PC-9 (cell line): ENCODE results near the gene UST. TPM values are rescaled to one million over a fixed set of nuclear protein-coding genes. Genes with fewer than 3 reads are reported as not detected.

Experiments used
- BruUV-seq: library from RNA; stranded (reverse); fragments of 400-500 nt; replicated peaks from 2 replicates; lab custom pipeline; 2021; lab: Mats Ljungman, UMichigan
- CTCF ChIA-PET: fragments of 300-600 bp; sonication (Branson Sonifier 250); formaldehyde crosslinking; loops from one replicate; lab custom pipeline; 2022; ENCODE audit warnings: antibody characterized with exemption; lab: Charles Lee
- POLR2A ChIA-PET: fragments of 300-600 bp; sonication (Branson Sonifier 250); formaldehyde crosslinking; loops from one replicate; lab custom pipeline; 2022; ENCODE audit warnings: antibody characterized with exemption; ENCODE audit not compliant: unreplicated experiment; lab: Charles Lee
- DNase-seq, 2 experiments: peaks; one replicate each; pipeline versions ENCODE4 v3.0.0 to v3.0.0-alpha.2; 2015 to 2022; ENCODE audit warnings: mixed read lengths in 1 of 2
- H2AFZ ChIP-seq: fragments of 200-600 bp; sonication (generic); 2 replicates; pipeline ENCODE4 v1.8.1; 2017; ENCODE audit warnings: antibody characterized with exemption
- H3F3A ChIP-seq: fragments of 200-600 bp; sonication (generic); 2 replicates; pipeline ENCODE4 v1.8.1; 2017; ENCODE audit warnings: antibody characterized with exemption, mild to moderate bottlenecking, low read depth; ENCODE audit not compliant: insufficient read depth
- H3K27ac ChIP-seq: fragments of 200-600 bp; sonication (generic); 2 replicates; pipeline ENCODE4 v1.6.1; 2016; ENCODE audit warnings: mixed run types
- H3K27me3 ChIP-seq: fragments of 200-600 bp; sonication (generic); 2 replicates; pipeline ENCODE4 v1.6.1; 2016; ENCODE audit warnings: low read depth, mixed run types; ENCODE audit not compliant: insufficient read depth
- H3K36me3 ChIP-seq: fragments of 200-600 bp; sonication (generic); 2 replicates; pipeline ENCODE4 v1.6.1; 2016; ENCODE audit warnings: low read depth, mixed run types
- H3K4me1 ChIP-seq: fragments of 200-600 bp; sonication (generic); replicated peaks from 2 replicates; pipeline ENCODE4 v1.6.1; 2016; ENCODE audit warnings: mixed run types; ENCODE audit not compliant: insufficient read depth
- H3K4me2 ChIP-seq: fragments of 200-600 bp; sonication (generic); 2 replicates; pipeline ENCODE4 v1.6.1; 2017; ENCODE audit warnings: mixed run types
- H3K4me3 ChIP-seq: fragments of 200-600 bp; sonication (generic); 2 replicates; pipeline ENCODE4 v1.6.1; 2016; ENCODE audit warnings: mixed run types
- H3K79me2 ChIP-seq: fragments of 200-600 bp; sonication (generic); 2 replicates; pipeline ENCODE4 v1.6.1; 2017; ENCODE audit warnings: low read depth, mixed run types
- H3K9me2 ChIP-seq: fragments of 200-600 bp; sonication (generic); 2 replicates; pipeline ENCODE4 v1.8.1; 2017; ENCODE audit warnings: mild to moderate bottlenecking; ENCODE audit not compliant: insufficient read depth
- H3K9me3 ChIP-seq: fragments of 200-600 bp; sonication (generic); 2 replicates; pipeline ENCODE4 v1.8.1; 2016; ENCODE audit warnings: low read depth; ENCODE audit not compliant: insufficient read depth
- H4K20me1 ChIP-seq: fragments of 200-600 bp; sonication (generic); 2 replicates; pipeline ENCODE4 v1.8.1; 2017; ENCODE audit not compliant: insufficient read depth
- CTCF ChIP-seq: fragments of 200-600 bp; sonication (generic); conservative IDR thresholded peaks from 2 replicates; pipeline ENCODE4 v1.6.1; 2017; ENCODE audit warnings: mixed run types, antibody characterized with exemption, mild to moderate bottlenecking, moderate library complexity
- EZH2 ChIP-seq: fragments of 200-600 bp; sonication (generic); IDR thresholded peaks from 2 replicates; pipeline ENCODE4 v1.8.0; 2017; ENCODE audit warnings: antibody characterized with exemption, low read depth
- intact Hi-C: fragments of 100-400 bp; cut with micrococcal nuclease; formaldehyde crosslinking; loops from one replicate; pipeline ENCODE4 v1.10.0; 2022; ENCODE audit not compliant: unreplicated experiment
- total RNA-seq: library from RNA; stranded (reverse); gene quantifications from 2 replicates; pipeline ENCODE4 v1.2.3, GENCODE V29; 2021

The UST gene
- total RNA-seq, 1 experiment from 2014 or later = 4.2 TPM

GRCh38 chr6:149063468-149063867 is 316.6 kb downstream of the UST start:
- no peak for TF ChIP-seq EZH2
- no peak for TF ChIP-seq CTCF
- no peaks in the 10 kb centered on the region for H3K79me2 ChIP-seq
- BruUV-seq = no TSS peak
- intact Hi-C loops = no loop called here
- no peak for DNase-seq
- no peaks in the 10 kb centered on the region for H3K36me3 ChIP-seq
- no peaks in the 10 kb centered on the region for H4K20me1 ChIP-seq
- H3K27ac ChIP-seq = no peak overlapping the region
- H3K9me3 ChIP-seq = no peaks in the 10 kb centered on the region
- H3K4me3 ChIP-seq = no peak overlapping the region
- peaks cover 12% of the 10 kb centered on the region; the same call in 1 of the 2 replicates for H3K4me1 ChIP-seq
- CTCF ChIA-PET = interaction anchor here (0.6 kb wide), 1 partner anchor 440 kb away, joined by 3 read pairs; no protein-coding TSS in a partner anchor
- H3F3A ChIP-seq = no peaks in the 10 kb centered on the region; the same call in 1 of the 2 replicates
- no peaks in the 10 kb centered on the region for H3K9me2 ChIP-seq
- no peak overlapping the region for H3K4me2 ChIP-seq
- no peaks in the 10 kb centered on the region for H3K27me3 ChIP-seq
- no peak overlapping the region for H2AFZ ChIP-seq
- POLR2A ChIA-PET = no interaction called here

- CTCF ChIA-PET = no interaction called here
- H3K4me1 ChIP-seq = peaks cover 12% of the 10 kb centered on the region; the same call in 1 of the 2 replicates
- no peaks in the 10 kb centered on the region for H4K20me1 ChIP-seq
- no peaks in the 10 kb centered on the region; the same call in 1 of the 2 replicates for H3F3A ChIP-seq
- intact Hi-C loops = no loop called here
- H3K4me3 ChIP-seq = no peak overlapping the region
- DNase-seq = no peak
- H3K9me3 ChIP-seq = no peaks in the 10 kb centered on the region
- H3K9me2 ChIP-seq = no peaks in the 10 kb centered on the region
- TF ChIP-seq CTCF = no peak
- no peak for TF ChIP-seq EZH2
- POLR2A ChIA-PET = no interaction called here
- no peak overlapping the region for H3K27ac ChIP-seq
- H3K79me2 ChIP-seq = no peaks in the 10 kb centered on the region
- H2AFZ ChIP-seq = no peak overlapping the region
- H3K36me3 ChIP-seq = no peaks in the 10 kb centered on the region
- no peaks in the 10 kb centered on the region for H3K27me3 ChIP-seq
- no peak overlapping the region for H3K4me2 ChIP-seq
- no TSS peak for BruUV-seq
These were observed 317.3 kb downstream of the UST start for GRCh38 chr6:149064001-149064659.

- no peaks in the 10 kb centered on the region for H3K79me2 ChIP-seq
- ChIA-PET POLR2A (no interaction called here), CTCF (no interaction called here)
- H3K9me3 ChIP-seq = no peaks in the 10 kb centered on the region
- intact Hi-C loops = no loop called here
- H4K20me1 ChIP-seq = no peaks in the 10 kb centered on the region
- H3F3A ChIP-seq = no peaks in the 10 kb centered on the region; the same call in 1 of the 2 replicates
- no peak for TF ChIP-seq CTCF
- no peak for TF ChIP-seq EZH2
- H3K27me3 ChIP-seq = no peaks in the 10 kb centered on the region
- H3K9me2 ChIP-seq = no peaks in the 10 kb centered on the region
- DNase-seq = no peak
- no peak overlapping the region for H2AFZ ChIP-seq
- no peak overlapping the region for H3K4me2 ChIP-seq
- no peaks in the 10 kb centered on the region for H3K36me3 ChIP-seq
- no peak overlapping the region for H3K4me3 ChIP-seq
- H3K4me1 ChIP-seq = peaks cover 12% of the 10 kb centered on the region; the same call in 1 of the 2 replicates
- H3K27ac ChIP-seq = no peak overlapping the region
- BruUV-seq = no TSS peak
These were observed 317.8 kb downstream of the UST start for GRCh38 chr6:149064660-149065015.
